ENCODE measurements around the gene CORO2A.

DNA sequence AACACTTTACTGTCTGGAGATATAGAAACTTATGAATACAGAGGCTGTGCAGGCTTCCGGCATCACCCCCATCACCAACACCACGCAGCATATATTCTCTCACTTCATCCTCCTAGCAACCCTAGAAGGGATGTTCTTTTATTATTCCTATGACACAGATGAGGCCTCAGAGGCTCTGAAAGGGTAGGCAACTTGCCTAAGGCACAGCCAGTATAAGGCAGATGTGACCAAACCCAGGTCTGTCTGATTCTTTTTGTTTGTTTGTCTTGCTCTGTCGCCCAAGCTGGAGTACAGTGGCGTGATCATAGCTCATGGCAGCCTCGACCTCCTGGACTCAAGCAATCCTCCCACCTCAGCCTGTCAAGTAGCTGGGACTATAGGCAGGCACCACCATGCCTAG lies 22.8 kb upstream of the CORO2A start:
- TF ChIP-seq CTCF (conservative IDR thresholded peaks at IDR 0.05) (no peak), ZFX (IDR thresholded peaks at IDR 0.05) (no peak)
